Measurements from ENCODE around the gene RING1. TPM values are rescaled to one million over a fixed set of nuclear protein-coding genes. Genes with fewer than 3 reads are reported as not detected.

Gene RING1
- total RNA-seq, 4 donors from 2014 or later, result 20.3 to 40.2 (median 24.7) TPM

DNA sequence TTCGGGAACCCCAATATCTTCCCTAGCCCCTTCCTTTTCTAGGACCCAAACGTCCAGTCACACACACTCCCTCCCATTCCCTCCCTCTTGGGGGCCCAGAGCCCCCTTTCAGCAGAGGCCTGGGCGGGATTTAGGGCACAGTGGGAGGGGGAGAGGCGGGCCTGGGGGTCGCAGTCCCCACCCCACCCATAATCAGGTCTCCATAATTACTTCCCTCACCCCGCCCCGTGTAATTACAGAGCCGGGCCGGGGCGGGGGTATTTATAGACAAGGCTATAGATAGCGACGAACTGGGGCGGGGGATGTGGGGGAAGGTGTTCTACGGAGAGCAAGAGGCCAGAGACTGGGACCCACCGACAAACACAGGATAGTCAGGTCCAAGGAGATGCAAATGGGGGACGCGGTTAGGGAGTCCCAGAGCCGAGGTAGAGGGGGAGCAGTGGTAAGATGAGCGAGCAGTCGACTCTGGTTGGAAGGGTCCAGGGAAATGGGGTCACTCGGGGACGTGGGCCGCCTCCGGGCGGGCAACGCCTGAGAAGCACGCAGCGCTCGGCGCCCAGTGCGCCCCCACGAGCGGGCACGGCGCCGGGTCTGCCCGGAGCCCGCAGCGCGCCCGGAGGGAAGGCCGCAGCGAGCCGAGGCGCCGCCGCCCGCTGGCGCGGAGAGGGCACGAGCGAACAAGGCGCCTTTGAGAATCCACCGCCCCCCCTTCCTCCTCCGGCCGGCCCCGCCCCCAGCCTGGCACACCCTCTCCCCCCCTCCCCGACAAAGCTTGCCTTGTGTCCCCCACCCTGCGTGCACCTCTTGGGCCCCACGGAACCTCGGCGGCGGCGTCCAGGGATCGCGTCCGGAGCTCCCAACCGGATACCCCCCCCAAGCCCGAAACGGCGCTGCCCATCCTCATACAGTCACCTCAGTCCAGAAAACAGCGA is 15.4 kb upstream of the RING1 start:
- no peak for TF ChIP-seq POLR2A (IDR thresholded peaks at IDR 0.05)
- TF ChIP-seq, protein P1, sequence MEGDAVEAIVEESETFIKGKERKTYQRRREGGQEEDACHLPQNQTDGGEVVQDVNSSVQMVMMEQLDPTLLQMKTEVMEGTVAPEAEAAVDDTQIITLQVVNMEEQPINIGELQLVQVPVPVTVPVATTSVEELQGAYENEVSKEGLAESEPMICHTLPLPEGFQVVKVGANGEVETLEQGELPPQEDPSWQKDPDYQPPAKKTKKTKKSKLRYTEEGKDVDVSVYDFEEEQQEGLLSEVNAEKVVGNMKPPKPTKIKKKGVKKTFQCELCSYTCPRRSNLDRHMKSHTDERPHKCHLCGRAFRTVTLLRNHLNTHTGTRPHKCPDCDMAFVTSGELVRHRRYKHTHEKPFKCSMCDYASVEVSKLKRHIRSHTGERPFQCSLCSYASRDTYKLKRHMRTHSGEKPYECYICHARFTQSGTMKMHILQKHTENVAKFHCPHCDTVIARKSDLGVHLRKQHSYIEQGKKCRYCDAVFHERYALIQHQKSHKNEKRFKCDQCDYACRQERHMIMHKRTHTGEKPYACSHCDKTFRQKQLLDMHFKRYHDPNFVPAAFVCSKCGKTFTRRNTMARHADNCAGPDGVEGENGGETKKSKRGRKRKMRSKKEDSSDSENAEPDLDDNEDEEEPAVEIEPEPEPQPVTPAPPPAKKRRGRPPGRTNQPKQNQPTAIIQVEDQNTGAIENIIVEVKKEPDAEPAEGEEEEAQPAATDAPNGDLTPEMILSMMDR (IDR thresholded peaks at IDR 0.05), result no peak
- 10 to 20% methylated on average over 36 to 37 of the region's 72 CpGs for WGBS, 2 donors

DNA sequence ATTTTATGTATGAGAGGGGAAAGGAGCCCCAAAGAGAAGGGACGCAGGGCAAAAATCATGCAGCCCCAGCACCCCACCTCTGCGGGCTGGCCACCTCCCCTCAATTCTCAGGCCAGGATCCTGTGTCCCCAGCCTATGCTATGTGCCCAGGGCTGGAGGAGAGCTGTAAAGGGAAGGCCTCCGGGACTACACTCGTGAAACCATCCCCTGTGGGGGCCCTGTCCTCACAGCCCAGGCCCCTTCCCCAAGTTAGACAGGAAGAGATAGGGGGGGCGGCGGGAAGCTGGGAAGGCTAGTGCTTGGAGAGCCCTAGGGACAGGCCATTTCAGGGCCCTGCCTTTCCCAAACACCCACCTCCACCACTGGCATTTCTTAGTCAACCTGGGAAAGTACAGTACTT is 14.7 kb upstream of the RING1 start:
- TF ChIP-seq, protein P1 (IDR thresholded peaks at IDR 0.05), result no peak
- TF ChIP-seq POLR2A (IDR thresholded peaks at IDR 0.05), result no peak
- H3K36me3 ChIP-seq, result peaks cover 35% of the 10 kb centered on the region in 2 donors
- WGBS, 2 donors, result 71 to 83% methylated on average over 6 of the region's 6 CpGs
- no peaks in the 10 kb centered on the region for H3K9me3 ChIP-seq
- DNase-seq, result no peak
- no peak overlapping the region for H3K4me3 ChIP-seq (replicated peaks in 1 of 3)
- H3K27ac ChIP-seq, result no peak overlapping the region
- H3K27me3 ChIP-seq, result no peaks in the 10 kb centered on the region
- peaks cover 14 to 44% of the 10 kb centered on the region in 2 donors for H3K4me1 ChIP-seq
- intact Hi-C loops (cut with DNase I), result no loop called here

More for the DNA sequence above, 15.4 kb upstream of the RING1 start:
- intact Hi-C loops (cut with DNase I), result no loop called here
- peak; percentile 44 to 45 for DNase-seq
- H3K27me3 ChIP-seq, result no peaks in the 10 kb centered on the region
- peaks cover 34 to 35% of the 10 kb centered on the region in 2 donors for H3K36me3 ChIP-seq
- H3K4me3 ChIP-seq (replicated peaks in 1 of 3), result peak overlapping the region in 1 of 3 donors; percentile 15
- no peak overlapping the region for H3K27ac ChIP-seq
- H3K9me3 ChIP-seq, result no peaks in the 10 kb centered on the region
- peaks cover 14 to 38% of the 10 kb centered on the region in 2 donors for H3K4me1 ChIP-seq

DNA sequence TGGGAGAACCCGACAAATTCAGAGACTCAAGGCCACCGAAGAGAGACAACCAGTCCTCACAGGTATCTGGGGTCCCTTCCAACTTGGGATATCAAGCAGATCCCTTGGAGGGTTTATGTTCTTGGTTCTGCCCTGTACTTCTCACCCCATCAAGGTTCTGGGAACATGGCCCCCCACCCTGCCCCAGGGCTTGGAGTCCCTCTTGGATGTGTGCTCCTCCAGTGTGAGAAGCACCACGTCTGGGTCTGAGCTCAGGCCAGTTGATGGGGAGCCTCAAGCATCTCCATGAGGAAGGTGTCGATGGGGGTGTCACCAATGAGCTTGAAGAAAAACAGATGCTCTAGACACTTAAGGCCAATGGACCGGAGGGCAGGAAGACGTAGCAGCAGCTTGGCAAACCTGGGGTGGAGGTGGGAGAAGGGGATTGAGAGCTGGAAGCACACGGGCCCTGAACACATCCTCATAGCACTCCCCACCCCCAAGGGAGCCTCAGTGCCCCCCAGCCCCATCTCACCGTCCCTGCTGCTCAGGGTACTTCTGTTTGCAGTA is 13.8 kb upstream of the RING1 start:
- no peaks in the 10 kb centered on the region for H3K9me3 ChIP-seq
- 79 to 80% methylated on average over 8 of the region's 8 CpGs for WGBS, 2 donors
- H3K27me3 ChIP-seq, result no peaks in the 10 kb centered on the region
- peaks cover 35% of the 10 kb centered on the region in 2 donors for H3K36me3 ChIP-seq
- H3K27ac ChIP-seq, result no peak overlapping the region
- no peak overlapping the region for H3K4me3 ChIP-seq (replicated peaks in 1 of 3)
- no peak for DNase-seq
- TF ChIP-seq POLR2A (IDR thresholded peaks at IDR 0.05), result no peak
- TF ChIP-seq, protein P1 (IDR thresholded peaks at IDR 0.05), result no peak
- peaks cover 22 to 53% of the 10 kb centered on the region in 2 donors for H3K4me1 ChIP-seq
- intact Hi-C loops (cut with DNase I), result no loop called here

DNA sequence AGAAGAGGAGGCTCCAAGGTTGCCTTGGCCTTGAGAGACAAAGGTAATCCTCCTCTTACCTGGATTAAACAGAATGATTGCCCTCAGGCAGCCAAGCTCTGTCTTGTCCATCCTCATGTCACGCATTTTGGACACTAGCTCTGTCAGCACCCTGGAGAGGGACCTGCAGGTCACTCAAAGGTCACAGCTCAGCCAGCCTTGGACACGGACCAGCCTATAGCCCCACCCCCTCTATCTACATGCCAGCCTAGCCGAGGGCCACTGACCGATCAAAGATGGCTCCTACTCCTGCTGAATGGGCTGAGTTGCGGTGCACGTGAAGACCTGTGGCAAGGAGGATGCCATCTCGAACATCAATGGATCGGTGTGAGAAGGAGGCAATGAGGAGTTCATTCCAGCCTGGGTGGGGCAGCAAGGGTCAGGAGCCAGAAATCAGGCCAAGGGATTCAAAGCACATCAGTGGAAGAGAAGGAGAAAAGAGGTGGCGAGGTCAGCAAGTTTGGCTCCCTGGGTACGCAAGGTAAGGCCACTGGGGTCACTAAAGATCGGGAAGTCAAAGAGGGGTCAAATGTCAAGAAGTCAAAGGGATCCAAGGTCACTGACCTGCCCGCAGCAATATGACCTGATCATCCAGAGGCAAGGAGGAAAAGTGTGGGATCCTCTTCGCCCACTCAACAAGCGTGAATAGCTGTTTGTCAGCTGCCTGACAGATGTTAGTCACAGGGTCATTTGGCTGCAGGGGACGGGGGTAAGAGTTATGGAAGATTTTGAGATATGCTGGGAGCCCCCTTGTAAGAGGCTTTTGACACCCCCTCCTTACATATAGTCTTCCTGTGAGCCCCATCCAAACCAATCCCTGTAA is 12.8 kb upstream of the RING1 start:
- intact Hi-C loops (cut with DNase I), result loop anchor here (5.0 kb wide), 1 partner anchor 33 kb away; no protein-coding TSS in a partner anchor
- peaks cover 35% of the 10 kb centered on the region in 2 donors for H3K36me3 ChIP-seq
- 82% methylated on average over 15 of the region's 15 CpGs for WGBS, 2 donors
- no peak for TF ChIP-seq POLR2A (IDR thresholded peaks at IDR 0.05)
- TF ChIP-seq, protein P1 (IDR thresholded peaks at IDR 0.05), result no peak
- no peak overlapping the region for H3K27ac ChIP-seq
- H3K4me3 ChIP-seq (replicated peaks in 1 of 3), result no peak overlapping the region
- no peaks in the 10 kb centered on the region for H3K27me3 ChIP-seq
- peaks cover 24 to 54% of the 10 kb centered on the region in 2 donors for H3K4me1 ChIP-seq
- DNase-seq, result no peak
- H3K9me3 ChIP-seq, result no peaks in the 10 kb centered on the region

Measured in thyroid gland (tissue), 4 donors.